Tibial nerve (tissue), 4 donors: ENCODE data around the gene KCNMA1. TPM values are rescaled to one million over a fixed set of nuclear protein-coding genes. Genes with fewer than 3 reads are reported as not detected.

Experiments used
- DNase-seq, 2 donors: peaks; one replicate each; pipeline ENCODE4 v3.0.0-alpha.2; 2019; ENCODE audit warnings: low spot score in 2 of 2
- H3K27ac ChIP-seq, 4 donors: fragments of 200-600 bp; sonication (generic) in 3 of 4; one replicate each; pipeline ENCODE4 v1.5.1; 2017 to 2019; ENCODE audit warnings: mild to moderate bottlenecking in 1 of 4
- H3K27me3 ChIP-seq, 2 donors: fragments of 200-600 bp; sonication (generic) in 1 of 2; one replicate each; pipeline versions ENCODE4 v1.5.1 to v1.6.0; 2017 to 2019
- H3K36me3 ChIP-seq, 3 donors: fragments of 200-600 bp; sonication (generic); one replicate each; pipeline ENCODE4 v1.5.1; 2018 to 2019
- H3K4me1 ChIP-seq, 4 donors: fragments of 200-600 bp; sonication (generic) in 3 of 4; one replicate each; pipeline ENCODE4 v1.5.1; 2017 to 2019
- H3K4me3 ChIP-seq, 4 donors: fragments of 200-600 bp; sonication (generic) in 3 of 4; one replicate each; pipeline ENCODE4 v1.5.1; 2017 to 2019; ENCODE audit warnings: mild to moderate bottlenecking in 1 of 4, moderate library complexity in 1 of 4
- H3K9me3 ChIP-seq, 4 donors: fragments of 200-600 bp; sonication (generic) in 3 of 4; one replicate each; pipeline ENCODE4 v1.5.1; 2017 to 2019
- EP300 ChIP-seq, 2 donors: sonication (generic); formaldehyde crosslinking; IDR thresholded peaks; one replicate each; pipeline ENCODE4 v1.6.1; 2017; ENCODE audit warnings: antibody characterized with exemption in 2 of 2, mild to moderate bottlenecking in 1 of 2
- POLR2A ChIP-seq, 2 donors: fragments of 450-650 bp; IDR thresholded peaks; one replicate each; pipeline ENCODE4 v1.6.1; 2017; ENCODE audit warnings: antibody characterized with exemption in 2 of 2, mild to moderate bottlenecking in 2 of 2, moderate library complexity in 2 of 2
- WGBS, 2 donors: methylation state at CpG; one replicate each; pipeline ENCODE4 v1.1.5; 2018; 5-methylcytosine and 5-hydroxymethylcytosine counted together
- total RNA-seq, 4 donors: library from RNA; depleted of rRNA; stranded (reverse); fragments of >200 nt; gene quantifications; one replicate each; pipeline ENCODE4 v1.1.0, GENCODE V29; 2016
- TF ChIP-seq, protein P1 (sequence below), 5 experiments: fragments of 200-600 bp in 3 of 5; fragments of 450-650 bp in 2 of 5; sonication (generic) in 3 of 5; IDR thresholded peaks; one replicate each; pipeline ENCODE4 v1.5.1; 2016 to 2019; ENCODE audit warnings: antibody characterized with exemption in 5 of 5, mild to moderate bottlenecking in 3 of 5, moderate library complexity in 2 of 5

KCNMA1 gene
- total RNA-seq, 4 donors from 2014 or later: 10.2 to 19.9 (median 13.7) TPM

DNA sequence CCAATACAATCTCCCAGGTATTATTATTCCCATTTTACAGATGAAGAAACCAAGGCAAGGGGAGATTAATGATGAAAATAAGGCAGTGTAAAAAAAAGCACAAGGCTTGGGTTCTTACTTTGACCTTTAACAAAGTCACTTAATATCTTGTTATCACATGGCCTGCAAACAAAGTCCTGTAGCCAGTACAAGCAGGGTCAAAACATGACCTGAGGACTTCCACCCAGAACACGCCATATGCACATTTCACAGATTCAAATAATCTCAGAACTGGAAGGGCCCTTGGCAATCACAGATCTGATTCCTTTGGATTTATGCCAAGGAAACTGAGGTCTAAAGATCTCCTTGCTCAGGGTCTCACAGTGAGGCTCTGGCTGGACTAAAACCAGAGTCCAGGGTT is 162.1 kb downstream of the KCNMA1 start:
- DNase-seq: no peak

GRCh38 chr10:77474939-77475338 is 162.7 kb downstream of the KCNMA1 start:
- H3K36me3 ChIP-seq: no peaks in the 10 kb centered on the region
- H3K27me3 ChIP-seq: no peaks in the 10 kb centered on the region
- no peaks in the 10 kb centered on the region for H3K4me1 ChIP-seq

More for the DNA sequence above, 162.1 kb downstream of the KCNMA1 start:
- Histone ChIP-seq H3K4me1 (no peaks in the 10 kb centered on the region), H3K9me3 (no peaks in the 10 kb centered on the region), H3K36me3 (no peaks in the 10 kb centered on the region), H3K27ac (no peak overlapping the region), H3K4me3 (no peak overlapping the region), H3K27me3 (no peaks in the 10 kb centered on the region)
- 79 to 94% methylated on average over 1 of the region's 1 CpG for WGBS, 2 donors
- TF ChIP-seq POLR2A (IDR thresholded peaks at IDR 0.05): no peak
- no peak for TF ChIP-seq EP300 (IDR thresholded peaks at IDR 0.05)
- TF ChIP-seq, protein P1, sequence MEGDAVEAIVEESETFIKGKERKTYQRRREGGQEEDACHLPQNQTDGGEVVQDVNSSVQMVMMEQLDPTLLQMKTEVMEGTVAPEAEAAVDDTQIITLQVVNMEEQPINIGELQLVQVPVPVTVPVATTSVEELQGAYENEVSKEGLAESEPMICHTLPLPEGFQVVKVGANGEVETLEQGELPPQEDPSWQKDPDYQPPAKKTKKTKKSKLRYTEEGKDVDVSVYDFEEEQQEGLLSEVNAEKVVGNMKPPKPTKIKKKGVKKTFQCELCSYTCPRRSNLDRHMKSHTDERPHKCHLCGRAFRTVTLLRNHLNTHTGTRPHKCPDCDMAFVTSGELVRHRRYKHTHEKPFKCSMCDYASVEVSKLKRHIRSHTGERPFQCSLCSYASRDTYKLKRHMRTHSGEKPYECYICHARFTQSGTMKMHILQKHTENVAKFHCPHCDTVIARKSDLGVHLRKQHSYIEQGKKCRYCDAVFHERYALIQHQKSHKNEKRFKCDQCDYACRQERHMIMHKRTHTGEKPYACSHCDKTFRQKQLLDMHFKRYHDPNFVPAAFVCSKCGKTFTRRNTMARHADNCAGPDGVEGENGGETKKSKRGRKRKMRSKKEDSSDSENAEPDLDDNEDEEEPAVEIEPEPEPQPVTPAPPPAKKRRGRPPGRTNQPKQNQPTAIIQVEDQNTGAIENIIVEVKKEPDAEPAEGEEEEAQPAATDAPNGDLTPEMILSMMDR (IDR thresholded peaks at IDR 0.05): no peak

DNA sequence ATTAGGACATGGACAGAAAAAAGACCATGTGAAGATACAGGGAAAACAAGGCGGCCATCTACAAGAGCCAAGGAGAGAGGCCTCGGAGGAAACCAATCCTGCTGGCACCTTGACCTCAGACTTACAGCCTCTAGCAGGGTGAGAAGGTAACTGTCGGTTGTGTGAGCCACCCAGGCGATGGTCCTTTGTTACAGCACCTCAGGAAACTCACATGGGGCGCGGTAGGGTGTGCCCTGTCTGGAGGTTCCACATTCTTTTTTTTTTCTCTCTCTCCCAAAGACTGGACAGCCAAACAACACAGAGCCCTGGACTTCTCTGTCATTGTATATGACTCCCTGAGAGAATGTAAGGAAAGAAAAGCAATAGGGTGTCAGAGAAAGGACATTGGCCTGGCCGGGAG is 163.2 kb downstream of the KCNMA1 start:
- H3K27ac ChIP-seq: no peak overlapping the region
- WGBS, 2 donors: 90 to 93% methylated on average over 7 of the region's 7 CpGs
- no peaks in the 10 kb centered on the region for H3K9me3 ChIP-seq
- DNase-seq: no peak
- TF ChIP-seq, protein P1 (IDR thresholded peaks at IDR 0.05): no peak
- TF ChIP-seq POLR2A (IDR thresholded peaks at IDR 0.05) (no peak), EP300 (IDR thresholded peaks at IDR 0.05) (no peak)
- no peaks in the 10 kb centered on the region for H3K27me3 ChIP-seq
- H3K4me1 ChIP-seq: no peaks in the 10 kb centered on the region
- H3K36me3 ChIP-seq: no peaks in the 10 kb centered on the region
- H3K4me3 ChIP-seq: no peak overlapping the region

More at GRCh38 chr10:77474939-77475338, 162.7 kb downstream of the KCNMA1 start:
- H3K9me3 ChIP-seq: no peaks in the 10 kb centered on the region
- H3K4me3 ChIP-seq: no peak overlapping the region
- 93 to 96% methylated on average over 5 of the region's 5 CpGs for WGBS, 2 donors
- H3K27ac ChIP-seq: no peak overlapping the region
- TF ChIP-seq, protein P1 (IDR thresholded peaks at IDR 0.05): no peak
- TF ChIP-seq POLR2A (IDR thresholded peaks at IDR 0.05): no peak
- TF ChIP-seq EP300 (IDR thresholded peaks at IDR 0.05): no peak
- DNase-seq: no peak

- Histone ChIP-seq H3K4me1 (no peaks in the 10 kb centered on the region), H3K4me3 (no peak overlapping the region), H3K36me3 (no peaks in the 10 kb centered on the region), H3K27me3 (no peaks in the 10 kb centered on the region), H3K27ac (no peak overlapping the region), H3K9me3 (no peaks in the 10 kb centered on the region)
- 92 to 94% methylated on average over 2 of the region's 2 CpGs for WGBS, 2 donors
- TF ChIP-seq, protein P1 (IDR thresholded peaks at IDR 0.05): no peak
- TF ChIP-seq POLR2A (IDR thresholded peaks at IDR 0.05): no peak
- no peak for TF ChIP-seq EP300 (IDR thresholded peaks at IDR 0.05)
- no peak for DNase-seq
Observed at GRCh38 chr10:77472146-77472545, 165.5 kb downstream of the KCNMA1 start.

DNA sequence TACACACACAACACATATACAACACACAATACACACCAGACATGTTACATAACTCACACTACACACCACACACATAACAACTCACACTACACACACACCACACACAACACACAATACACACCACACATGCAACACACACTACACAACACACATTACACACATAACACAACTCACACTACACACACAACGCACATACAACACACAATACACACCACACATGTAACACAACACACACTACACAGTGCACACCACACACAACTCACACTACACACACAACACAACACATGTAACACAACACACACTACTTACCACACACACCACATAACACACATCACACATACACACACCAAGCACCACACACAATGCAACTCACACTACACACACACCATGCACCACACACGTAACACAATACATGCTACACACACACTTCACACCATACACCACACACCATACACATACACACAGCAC is 166.5 kb downstream of the KCNMA1 start:
- Histone ChIP-seq H3K27ac (no peak overlapping the region), H3K4me1 (no peaks in the 10 kb centered on the region), H3K36me3 (no peaks in the 10 kb centered on the region), H3K4me3 (no peak overlapping the region), H3K9me3 (no peaks in the 10 kb centered on the region), H3K27me3 (no peaks in the 10 kb centered on the region)
- no peak for DNase-seq
- 94 to 97% methylated on average over 2 of the region's 2 CpGs for WGBS, 2 donors
- TF ChIP-seq, protein P1 (IDR thresholded peaks at IDR 0.05): no peak
- no peak for TF ChIP-seq POLR2A (IDR thresholded peaks at IDR 0.05)
